ENCODE measurements around the gene IGSF21.

IGSF21 gene

GRCh38 chr1:18107369-18108298, at the start of gene IGSF21:
Gene IGSF21, plus strand, starts transcription at chr1:18107798. Its CDS starts 331 bp downstream, at chr1:18108129.
- DNase-seq: no peak

- no peak for DNase-seq
These were observed 49.2 kb upstream of the IGSF21 start for GRCh38 chr1:18058206-18058921.

- no peak for DNase-seq
These were observed 48.5 kb upstream of the IGSF21 start for GRCh38 chr1:18058981-18059605.

GRCh38 chr1:18060366-18060765, 47.2 kb upstream of the IGSF21 start:
- no peak for DNase-seq

GRCh38 chr1:18062185-18062584, 45.4 kb upstream of the IGSF21 start:
- no peak for DNase-seq

- no peak for DNase-seq
These were observed 43.1 kb upstream of the IGSF21 start for GRCh38 chr1:18064534-18064933.

GRCh38 chr1:18066576-18066975, 41.0 kb upstream of the IGSF21 start:
- no peak for DNase-seq

GRCh38 chr1:18069903-18070302, 37.7 kb upstream of the IGSF21 start:
- no peak for DNase-seq

GRCh38 chr1:18072066-18072465, 35.5 kb upstream of the IGSF21 start:
- no peak for DNase-seq

- no peak for DNase-seq
These were observed 34.4 kb upstream of the IGSF21 start for GRCh38 chr1:18073066-18073642.

GRCh38 chr1:18077657-18078215, 29.9 kb upstream of the IGSF21 start:
- DNase-seq: peak; percentile 3 to 55

- DNase-seq: no peak
These were observed 27.5 kb upstream of the IGSF21 start for GRCh38 chr1:18079941-18080735.

- DNase-seq: no peak
These were observed 22.1 kb upstream of the IGSF21 start for GRCh38 chr1:18085387-18086074.

GRCh38 chr1:18088077-18088594, 19.5 kb upstream of the IGSF21 start:
- DNase-seq: no peak

- no peak for DNase-seq
These were observed 18.1 kb upstream of the IGSF21 start for GRCh38 chr1:18089488-18089887.

GRCh38 chr1:18090636-18091035, 17.0 kb upstream of the IGSF21 start:
- no peak for DNase-seq

- no peak for DNase-seq
These were observed 15.7 kb upstream of the IGSF21 start for GRCh38 chr1:18091660-18092446.

- DNase-seq: no peak
These were observed 14.4 kb upstream of the IGSF21 start for GRCh38 chr1:18093193-18093592.

- DNase-seq: no peak
These were observed 14.0 kb upstream of the IGSF21 start for GRCh38 chr1:18093646-18094045.

GRCh38 chr1:18094096-18094495, 13.5 kb upstream of the IGSF21 start:
- DNase-seq: no peak
